HG03135 (cell line): ENCODE results near the gene MACC1.

Experiments
- ATAC-seq: cut with Tn5 transposase; IDR thresholded peaks from one replicate; pipeline ENCODE4 v1.9.1; 2021; ENCODE audit warnings: mild to moderate bottlenecking, moderate library complexity; ENCODE audit not compliant: unreplicated experiment

MACC1 gene

DNA sequence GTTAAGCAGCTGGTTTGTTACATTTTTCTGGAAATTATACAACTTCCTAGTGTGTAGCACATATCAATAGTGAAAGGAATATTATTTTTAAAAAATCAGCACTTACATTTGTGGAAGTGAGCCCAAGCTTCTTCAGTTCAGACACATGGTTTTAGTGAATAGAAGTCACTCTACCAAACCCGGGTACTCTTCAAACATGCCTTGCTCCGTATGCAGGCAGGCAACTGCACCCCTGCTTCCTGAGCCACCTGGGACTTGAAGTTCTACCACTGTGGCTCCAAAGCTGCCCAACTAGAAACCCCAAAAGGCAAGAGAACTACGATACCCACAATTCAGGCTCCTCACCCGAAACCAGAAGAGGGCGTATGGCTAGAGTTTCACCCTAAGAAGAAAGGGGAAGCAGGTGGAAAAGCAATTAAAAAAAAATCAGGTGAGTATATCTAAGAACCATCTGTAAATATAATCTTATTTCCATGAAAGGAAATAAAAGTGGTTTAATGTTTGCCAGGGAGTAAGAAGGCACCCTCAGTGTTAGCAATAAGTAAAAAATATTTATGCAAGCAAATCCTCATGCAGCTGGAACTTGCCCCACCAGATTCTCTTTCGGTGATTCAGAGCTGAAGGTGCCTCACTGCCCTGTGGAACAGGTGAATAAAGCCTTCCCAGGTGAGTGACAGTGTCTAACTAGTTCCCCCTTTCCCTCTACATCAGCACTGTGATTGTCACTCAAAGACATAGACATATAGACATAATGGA lies at the start of gene MACC1:
Gene MACC1 (minus strand): TSS at position 192 of the 756 bp plus-strand sequence. CDS start 55,522 bp downstream, outside the sequence.
- ATAC-seq = peak; percentile 42

GRCh38 chr7:20264623-20265022 lies 47.4 kb upstream of the MACC1 start:
- ATAC-seq = no peak

DNA sequence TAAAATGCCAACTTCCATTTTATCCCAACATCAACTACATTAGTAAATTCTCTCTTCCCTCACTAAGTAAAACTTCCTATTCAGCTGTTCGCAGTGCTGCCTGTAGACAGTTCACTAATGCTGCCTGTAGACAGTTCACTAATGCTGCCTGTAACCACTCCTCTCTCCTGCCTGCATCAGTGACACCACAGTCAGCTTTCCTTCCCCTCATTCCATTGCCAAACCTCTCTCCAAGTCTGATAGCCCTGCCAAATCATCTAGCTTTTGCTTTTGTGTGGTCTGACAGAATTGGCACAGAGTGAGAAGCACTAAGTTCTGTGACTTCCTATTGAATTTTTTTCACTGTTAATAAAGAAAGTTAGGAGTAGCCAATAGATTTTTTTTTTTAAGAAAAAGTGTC lies 43.0 kb upstream of the MACC1 start:
- no peak for ATAC-seq

DNA sequence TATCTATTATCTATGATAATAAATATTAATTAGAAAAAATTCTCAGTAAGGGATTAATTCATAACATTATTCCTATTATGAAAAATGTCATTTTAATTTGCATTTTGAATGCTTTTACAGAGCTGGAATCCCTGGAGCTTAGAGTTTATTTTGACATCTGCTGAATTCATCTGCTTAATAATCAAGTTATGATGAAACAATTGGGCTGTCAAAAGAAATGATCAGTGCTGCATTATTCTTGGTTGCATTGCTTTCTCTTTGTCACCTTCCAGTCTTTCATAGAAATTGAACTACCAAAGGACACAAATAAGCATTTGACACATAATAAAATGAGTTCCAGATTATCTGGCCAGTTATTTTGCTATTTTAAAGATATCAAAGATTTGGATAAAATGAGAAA lies 40.0 kb upstream of the MACC1 start:
- ATAC-seq = no peak

GRCh38 chr7:20249920-20250319 lies 32.7 kb upstream of the MACC1 start:
- no peak for ATAC-seq

DNA sequence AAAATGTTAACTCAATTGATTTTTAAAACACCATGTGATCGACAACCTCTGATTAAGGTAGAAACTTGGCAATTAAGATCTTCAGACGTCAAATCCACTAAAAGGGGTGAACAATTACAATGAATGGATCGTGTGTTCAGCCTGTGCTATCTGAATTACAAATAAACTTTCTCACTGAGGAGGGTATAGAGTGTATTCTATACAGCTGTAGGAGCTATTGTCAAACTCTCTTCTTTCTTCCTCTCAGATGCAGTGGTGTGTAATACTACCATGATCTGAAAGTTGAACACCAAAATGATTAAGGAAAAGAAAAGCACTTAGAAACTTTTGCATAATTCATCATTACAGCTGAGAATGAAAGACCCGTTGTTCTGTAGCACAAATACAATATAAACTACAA lies 32.2 kb upstream of the MACC1 start:
- ATAC-seq = no peak

- ATAC-seq = no peak
Observed at GRCh38 chr7:20246236-20246635, 29.1 kb upstream of the MACC1 start.

DNA sequence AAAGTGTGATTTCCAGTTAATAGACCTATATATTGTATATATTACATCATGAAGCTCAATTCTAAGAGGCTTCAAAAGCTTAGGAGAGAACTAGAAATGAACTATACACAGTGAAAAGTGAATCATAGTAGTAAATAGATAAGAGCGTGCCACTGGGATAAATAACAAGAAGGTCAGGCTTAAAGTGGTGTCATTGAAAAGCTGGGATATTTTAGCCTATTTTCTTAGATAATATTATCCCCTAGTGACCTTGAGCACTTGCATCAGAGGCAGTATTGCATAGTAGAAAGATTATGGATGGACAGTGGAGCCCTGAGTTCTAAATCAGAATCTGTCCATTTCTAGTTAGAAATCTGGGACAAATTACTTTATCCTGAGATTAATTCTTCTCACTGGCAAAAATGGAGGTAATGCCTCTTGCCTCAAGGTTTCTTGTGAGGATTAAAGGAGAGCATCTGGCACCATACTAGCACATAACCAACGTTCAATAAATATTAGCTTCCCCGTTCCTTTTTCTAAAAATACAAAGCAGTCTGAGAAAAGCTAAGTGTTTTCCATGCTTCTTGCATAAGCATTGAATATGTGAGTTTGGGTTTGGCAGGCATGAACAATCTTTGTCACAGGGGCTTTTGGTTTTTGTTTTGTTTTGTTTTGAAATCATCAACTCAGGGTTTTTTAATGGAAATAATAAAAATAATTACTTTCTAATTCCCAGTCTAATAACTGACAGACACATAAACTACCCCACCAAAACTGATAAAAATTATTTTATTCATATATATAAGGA lies 27.3 kb upstream of the MACC1 start:
- ATAC-seq = no peak

DNA sequence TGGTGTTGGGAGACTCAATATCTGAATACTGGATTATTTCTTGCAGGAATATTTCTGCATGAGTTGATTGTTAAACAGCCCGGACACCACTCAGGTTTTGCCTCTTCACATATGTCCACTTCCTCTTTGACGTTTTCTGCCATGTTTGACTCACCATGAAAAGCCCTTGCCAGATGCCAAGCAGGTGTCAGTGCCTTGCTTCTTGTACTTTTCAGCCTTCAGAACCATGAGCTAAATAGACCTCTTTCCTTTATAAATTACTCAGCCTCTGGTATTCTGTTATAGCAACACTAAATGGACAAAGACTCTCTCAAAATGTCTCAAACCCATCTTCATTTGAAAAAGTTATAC lies 24.7 kb upstream of the MACC1 start:
- no peak for ATAC-seq

- ATAC-seq = no peak
Observed at GRCh38 chr7:20241194-20241910, 24.2 kb upstream of the MACC1 start.

DNA sequence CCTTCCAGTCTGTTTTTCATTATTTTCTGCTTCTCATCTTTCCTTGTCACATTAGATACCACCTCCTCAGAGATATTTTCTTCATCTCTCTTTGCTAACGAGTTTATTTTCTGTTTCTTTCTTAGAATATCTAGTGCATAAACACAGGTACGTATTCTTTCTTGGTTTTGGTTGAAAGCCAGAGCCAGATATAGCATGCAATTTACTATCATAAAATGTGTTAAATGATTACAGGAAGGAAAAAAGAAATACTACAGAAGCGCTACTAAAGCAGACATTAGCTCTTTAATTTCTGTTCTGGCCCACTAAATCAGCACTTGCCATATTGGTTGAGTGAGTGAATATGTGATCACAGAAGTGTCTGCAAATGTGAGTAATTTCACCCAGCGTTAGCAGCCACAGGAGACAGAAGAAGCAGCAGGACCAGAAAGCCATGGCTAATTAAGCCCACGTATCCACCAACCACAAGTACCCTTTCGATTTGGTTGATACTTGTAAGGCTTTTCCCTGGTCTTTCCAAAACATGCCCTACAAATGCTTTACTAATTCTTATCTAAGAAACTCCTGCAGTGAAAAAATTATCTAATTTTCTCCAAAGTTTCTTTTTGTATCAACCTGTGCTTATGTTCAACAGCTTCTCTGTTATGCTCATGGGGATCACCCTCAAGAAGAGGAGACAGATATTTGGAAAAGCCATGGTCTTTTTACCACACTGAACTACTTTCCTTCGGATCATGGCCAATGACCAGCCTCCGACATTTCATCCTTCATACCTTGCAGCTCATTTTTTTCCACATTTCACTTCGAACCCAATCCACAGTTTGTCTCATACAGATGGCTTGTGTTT lies 23.1 kb upstream of the MACC1 start:
- peak; percentile 37 for ATAC-seq

- peak; percentile 88 for ATAC-seq
Observed at GRCh38 chr7:20238754-20239324, 21.7 kb upstream of the MACC1 start.

- ATAC-seq = no peak
Observed at GRCh38 chr7:20238194-20238753, 21.1 kb upstream of the MACC1 start.

DNA sequence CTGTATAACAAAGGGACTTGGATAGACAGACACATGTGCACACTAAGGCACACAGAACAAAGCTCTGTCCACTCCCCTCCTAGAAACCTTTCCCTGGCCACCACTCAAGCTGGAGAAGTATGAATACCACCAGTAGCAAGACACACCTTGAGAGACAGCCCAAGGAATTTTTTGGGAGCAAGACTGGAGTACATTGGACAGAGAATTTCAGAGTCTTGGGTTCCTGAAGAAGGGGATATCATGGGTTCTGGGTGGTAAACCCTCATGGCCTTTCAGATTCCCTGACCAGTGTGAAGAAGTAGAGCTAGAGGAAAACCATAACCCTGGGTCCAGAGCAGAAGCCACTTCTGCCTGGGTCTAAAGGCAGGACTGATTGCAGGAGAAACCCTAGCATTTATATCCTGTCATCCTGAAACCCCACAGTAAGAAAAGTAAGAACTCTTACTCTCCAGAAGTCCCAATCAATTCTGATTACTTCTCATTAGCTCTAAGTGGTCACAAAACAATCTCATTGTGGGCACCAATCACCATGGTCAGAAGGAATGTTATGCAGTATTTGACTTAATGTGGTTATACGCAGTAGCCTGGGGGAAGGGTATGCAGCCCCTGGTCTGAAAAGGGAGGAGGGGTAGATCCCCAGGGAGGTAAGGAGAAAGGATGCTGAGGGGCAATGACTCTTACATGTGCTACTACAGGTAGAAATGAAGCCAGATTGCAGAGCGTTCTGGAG lies 20.4 kb upstream of the MACC1 start:
- no peak for ATAC-seq

DNA sequence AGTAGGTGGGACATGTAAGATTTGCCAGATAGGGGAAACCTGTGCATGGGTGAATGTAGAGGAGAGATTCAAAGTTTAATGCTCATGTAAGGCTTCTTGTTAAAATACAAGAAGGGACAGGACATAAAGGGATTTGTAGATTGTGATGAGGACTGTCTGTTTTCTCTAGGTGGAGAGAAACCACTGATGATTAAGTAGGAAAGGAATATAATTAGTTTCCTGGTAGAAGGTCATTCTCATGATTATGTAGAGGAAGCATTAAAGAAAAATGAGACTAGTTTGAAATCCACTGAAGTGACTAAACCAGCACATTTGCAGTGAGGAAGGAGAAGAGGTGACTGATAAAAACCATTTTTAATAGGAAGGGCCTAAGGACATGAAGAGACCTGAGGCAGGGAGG lies 19.6 kb upstream of the MACC1 start:
- ATAC-seq = no peak

DNA sequence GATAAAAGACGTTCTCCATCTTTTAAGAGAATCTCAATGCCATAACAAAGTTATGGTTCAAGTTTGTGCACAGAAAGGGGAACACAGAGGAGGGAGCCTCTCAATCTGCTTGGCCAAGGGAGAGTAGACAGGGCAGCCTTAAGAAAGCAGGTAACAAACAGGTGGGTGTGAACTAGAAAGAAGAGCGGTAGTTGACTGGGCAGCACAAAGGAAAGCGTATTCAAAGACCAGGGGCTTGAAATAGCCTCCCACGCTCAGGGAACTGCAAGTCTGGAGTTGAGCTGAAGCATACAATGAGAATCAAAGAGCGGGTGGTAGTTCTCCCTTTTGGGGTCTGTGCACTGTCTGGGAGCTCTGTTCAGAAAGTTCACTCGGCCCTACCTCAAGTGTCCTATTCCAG lies 18.9 kb upstream of the MACC1 start:
- no peak for ATAC-seq

GRCh38 chr7:20235288-20235687 lies 18.1 kb upstream of the MACC1 start:
- no peak for ATAC-seq

- ATAC-seq = no peak
Observed at GRCh38 chr7:20233362-20233761, 16.2 kb upstream of the MACC1 start.

GRCh38 chr7:20232848-20233247 lies 15.7 kb upstream of the MACC1 start:
- ATAC-seq = no peak
